ENCODE data around the gene CBLN3.
"Not testable (repeated sequence)": the region's sequence is repeated elsewhere in the genome, so short reads cannot be mapped to it uniquely, and the experiment has no call there.

DNA sequence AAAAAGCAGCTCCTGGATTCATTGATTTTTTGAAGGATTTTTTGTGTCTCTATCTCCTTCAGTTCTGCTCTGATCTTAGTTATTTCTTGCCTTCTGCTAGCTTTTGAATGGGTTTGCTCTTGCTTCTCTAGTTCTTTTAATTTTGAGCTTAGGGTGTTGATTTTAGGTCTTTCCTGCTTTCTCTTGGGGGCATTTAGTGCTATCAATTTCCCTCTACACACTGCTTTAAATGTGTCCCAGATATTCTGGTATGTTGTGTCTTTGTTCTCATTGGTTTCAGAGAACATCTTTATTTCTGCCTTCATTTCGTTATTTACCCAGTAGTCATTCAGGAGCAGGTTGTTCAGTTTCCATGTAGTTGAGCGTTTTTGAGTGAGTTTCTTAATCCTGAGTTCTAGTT, 21.4 kb upstream of the CBLN3 start:
- TF ChIP-seq, protein P1, sequence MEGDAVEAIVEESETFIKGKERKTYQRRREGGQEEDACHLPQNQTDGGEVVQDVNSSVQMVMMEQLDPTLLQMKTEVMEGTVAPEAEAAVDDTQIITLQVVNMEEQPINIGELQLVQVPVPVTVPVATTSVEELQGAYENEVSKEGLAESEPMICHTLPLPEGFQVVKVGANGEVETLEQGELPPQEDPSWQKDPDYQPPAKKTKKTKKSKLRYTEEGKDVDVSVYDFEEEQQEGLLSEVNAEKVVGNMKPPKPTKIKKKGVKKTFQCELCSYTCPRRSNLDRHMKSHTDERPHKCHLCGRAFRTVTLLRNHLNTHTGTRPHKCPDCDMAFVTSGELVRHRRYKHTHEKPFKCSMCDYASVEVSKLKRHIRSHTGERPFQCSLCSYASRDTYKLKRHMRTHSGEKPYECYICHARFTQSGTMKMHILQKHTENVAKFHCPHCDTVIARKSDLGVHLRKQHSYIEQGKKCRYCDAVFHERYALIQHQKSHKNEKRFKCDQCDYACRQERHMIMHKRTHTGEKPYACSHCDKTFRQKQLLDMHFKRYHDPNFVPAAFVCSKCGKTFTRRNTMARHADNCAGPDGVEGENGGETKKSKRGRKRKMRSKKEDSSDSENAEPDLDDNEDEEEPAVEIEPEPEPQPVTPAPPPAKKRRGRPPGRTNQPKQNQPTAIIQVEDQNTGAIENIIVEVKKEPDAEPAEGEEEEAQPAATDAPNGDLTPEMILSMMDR (conservative IDR thresholded peaks at IDR 0.05; ENCODE audit: low read length): not testable (repeated sequence)
- not testable (repeated sequence) for TF ChIP-seq EZH2phosphoT487 (IDR thresholded peaks at IDR 0.05; ENCODE audit: borderline replicate concordance, low read depth, low read length)

Measured in OCI-LY7 (cell line).